Measurements from ENCODE around the gene BST1. TPM values are rescaled to one million over a fixed set of nuclear protein-coding genes. Genes with fewer than 3 reads are reported as not detected.

Gene BST1, protein sequence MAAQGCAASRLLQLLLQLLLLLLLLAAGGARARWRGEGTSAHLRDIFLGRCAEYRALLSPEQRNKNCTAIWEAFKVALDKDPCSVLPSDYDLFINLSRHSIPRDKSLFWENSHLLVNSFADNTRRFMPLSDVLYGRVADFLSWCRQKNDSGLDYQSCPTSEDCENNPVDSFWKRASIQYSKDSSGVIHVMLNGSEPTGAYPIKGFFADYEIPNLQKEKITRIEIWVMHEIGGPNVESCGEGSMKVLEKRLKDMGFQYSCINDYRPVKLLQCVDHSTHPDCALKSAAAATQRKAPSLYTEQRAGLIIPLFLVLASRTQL
- total RNA-seq: 19.2 and 23.8 TPM in 2 replicates

- no peak for DNase-seq (ENCODE audit: low read depth, low spot score)
Observed at GRCh38 chr4:15702941-15703403, at the start of gene BST1. Gene BST1 (plus strand): TSS chr4:15703065. CDS start chr4:15703145, 80 bp downstream.

DNA sequence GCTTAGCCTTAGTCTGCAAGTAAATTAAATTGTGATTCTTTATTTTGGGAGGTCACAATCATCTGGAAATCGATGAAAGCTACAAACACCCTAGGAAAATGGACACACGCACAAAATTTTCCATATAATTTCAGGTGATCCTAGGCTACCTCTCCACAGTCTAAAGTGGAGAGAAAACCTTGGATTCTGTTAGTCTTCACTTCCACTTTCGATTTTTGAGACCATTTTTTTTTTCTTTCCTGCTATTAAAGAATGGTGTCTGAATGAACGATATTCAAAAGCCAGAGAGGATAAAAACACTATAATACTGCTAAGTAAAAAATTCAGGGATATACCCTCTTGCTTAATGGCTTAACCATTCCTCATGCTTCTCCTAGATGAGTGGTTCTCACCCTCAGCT lies 49.4 kb upstream of the BST1 start:
- no peak for DNase-seq (ENCODE audit: low read depth, low spot score)

- no peak for DNase-seq (ENCODE audit: low read depth, low spot score)
Observed at GRCh38 chr4:15653864-15654592, 48.8 kb upstream of the BST1 start.

DNA sequence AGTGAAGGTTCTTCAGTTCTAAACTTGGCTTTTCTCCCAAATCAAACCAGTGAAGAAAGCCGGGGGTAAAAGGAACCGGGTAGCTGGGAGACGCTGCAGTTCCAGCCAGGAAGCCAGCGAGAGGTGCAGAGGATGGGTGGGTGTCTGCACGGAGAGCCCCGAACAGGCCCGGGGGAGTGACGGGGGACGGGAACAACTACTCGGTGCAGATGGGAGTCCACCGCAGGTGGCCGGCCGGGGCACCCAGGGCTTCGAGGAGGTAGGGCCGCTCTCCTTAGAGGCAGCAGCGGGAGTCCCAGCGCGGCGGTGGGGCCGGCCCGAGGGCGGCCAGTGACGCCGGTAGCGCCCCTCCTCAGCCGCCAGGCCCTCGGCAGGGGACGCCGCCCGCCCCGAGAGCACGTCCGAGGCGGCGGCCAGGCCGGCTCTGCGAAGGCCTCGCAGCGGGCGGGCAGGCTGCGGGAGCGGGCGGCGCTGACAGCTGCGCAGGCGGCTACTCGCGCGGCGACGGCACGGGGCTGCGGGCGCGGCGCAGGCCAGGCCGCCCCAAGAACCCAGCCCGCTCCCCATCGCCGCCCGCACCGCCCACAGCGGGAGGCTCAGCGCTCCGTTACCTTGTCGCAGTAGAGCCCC lies 48.2 kb upstream of the BST1 start:
- no peak for DNase-seq (ENCODE audit: low read depth, low spot score)

GRCh38 chr4:15655223-15656037 lies 47.4 kb upstream of the BST1 start, which contains the start of gene FBXL5:
Gene FBXL5 (minus strand): TSS chr4:15655357. CDS start chr4:15655287, 70 bp downstream.
- peak; percentile 48 for DNase-seq (ENCODE audit: low read depth, low spot score)

DNA sequence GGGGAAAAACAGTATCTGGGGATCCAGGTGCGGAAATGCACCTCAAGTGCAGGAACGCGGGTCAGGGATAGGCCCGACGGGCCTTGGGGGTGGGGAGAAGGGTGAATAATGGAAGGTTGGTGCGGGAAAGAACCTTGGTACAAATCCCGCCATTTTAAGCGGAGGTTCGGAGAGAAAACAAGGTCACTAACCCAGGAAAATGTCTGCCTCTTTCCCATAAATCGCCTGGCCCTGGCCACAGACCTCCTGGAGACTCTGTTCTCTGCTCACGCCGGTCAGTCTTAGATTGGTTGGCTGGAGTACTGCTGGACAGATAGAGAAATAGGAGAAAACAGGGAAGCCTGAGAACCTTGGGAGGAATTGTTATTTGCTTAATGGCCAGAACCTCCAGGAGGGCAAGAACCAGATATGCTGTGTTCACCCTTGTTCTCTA lies 46.8 kb upstream of the BST1 start:
- no peak for DNase-seq (ENCODE audit: low read depth, low spot score)

DNA sequence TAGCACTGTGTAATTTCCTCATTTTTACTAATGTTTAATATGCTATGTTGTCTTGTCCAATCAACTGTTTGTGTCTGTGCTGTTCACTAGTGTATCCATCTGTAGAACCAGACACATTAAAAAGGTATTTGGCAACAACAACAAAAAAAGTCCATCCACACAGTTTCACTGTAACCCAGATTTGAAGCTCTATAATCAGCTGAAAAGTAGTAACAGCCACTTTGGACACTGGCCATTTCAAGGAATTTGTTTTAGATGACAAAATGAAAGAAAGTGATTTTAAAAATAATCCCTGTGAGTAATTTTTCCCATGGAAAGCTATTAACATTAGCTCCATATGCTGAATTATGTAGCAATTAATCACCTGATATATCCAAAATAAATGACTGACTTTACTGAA lies 45.5 kb upstream of the BST1 start:
- DNase-seq (ENCODE audit: low read depth, low spot score): no peak

DNA sequence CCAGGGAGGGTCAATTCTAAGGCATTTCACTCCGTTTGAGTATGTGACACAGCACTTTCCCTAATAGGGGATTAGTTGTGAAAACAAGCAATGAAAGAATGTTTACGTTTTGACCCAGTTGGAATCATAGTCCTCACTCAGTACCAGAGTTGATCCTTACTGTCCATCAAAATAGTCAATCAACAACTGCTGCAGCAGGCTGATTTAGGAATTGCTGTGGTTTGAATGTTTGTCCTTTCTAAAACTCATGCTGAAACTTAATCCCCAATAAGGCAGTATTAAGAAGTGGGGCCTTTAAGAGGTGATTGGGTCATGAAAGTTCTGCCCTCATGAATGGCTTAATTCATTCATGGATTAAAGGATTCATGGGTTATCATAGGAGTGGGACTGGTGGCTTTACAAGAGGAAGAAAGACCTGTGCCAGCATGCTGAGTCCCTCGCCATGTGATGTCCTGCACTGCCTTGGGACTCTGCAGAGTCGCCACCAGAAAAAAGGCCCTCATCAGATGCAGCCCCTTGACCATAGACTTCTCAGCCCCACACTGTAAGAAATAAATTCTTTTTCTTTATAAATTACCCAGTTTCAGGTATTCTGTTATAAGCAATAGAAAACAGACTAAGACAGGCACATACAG lies 44.6 kb upstream of the BST1 start:
- no peak for DNase-seq (ENCODE audit: low read depth, low spot score)

DNA sequence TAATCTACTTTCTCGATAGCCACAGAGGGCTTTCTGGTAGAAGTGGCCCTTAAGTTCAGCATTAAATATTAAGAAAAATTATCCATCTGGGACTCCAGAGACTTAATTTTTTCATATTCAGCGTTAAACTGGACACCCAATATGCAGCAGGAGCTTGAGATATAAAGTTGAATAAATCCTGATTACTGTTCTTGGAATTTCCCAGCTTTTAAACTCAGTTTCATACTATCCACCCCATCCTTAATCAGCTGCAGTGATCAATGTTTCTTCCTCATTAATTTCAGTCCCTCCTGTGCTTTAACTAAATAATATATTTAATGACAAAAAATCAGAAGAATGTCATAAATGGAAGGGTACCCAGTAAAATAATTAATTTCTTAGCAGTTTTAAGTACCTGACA lies 44.1 kb upstream of the BST1 start:
- no peak for DNase-seq (ENCODE audit: low read depth, low spot score)

- DNase-seq (ENCODE audit: low read depth, low spot score): no peak
Observed at GRCh38 chr4:15659768-15660570, 42.9 kb upstream of the BST1 start.

DNA sequence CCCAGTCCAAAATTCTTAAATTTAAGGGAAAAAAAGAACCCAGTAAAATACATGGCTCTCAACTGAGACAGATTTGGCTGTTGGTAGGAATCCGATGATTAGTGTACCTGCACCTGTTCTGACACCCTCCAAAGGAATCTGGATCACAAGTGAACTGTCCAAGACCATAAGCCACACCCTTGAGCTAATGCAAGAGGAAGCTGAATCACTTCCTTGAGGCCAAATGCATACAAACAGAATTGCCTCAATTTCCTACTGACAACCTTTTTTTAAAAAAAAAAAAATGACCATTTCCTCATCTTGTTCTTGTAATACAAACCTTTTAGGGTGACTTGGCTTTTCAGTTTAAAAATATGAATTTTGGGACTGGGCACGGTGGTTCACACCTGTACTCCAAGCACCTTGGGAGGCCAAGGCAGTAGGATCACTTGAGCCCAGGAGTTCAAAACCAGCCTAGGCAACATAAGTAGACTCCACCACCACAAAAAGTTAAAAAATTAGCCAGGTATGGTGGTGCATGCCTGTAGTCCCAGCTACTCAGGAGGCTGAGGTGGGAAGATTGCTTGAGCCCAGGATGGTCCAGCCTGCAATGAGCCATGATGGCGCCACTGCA lies 37.0 kb upstream of the BST1 start:
- peak; percentile 63 for DNase-seq (ENCODE audit: low read depth, low spot score)

DNA sequence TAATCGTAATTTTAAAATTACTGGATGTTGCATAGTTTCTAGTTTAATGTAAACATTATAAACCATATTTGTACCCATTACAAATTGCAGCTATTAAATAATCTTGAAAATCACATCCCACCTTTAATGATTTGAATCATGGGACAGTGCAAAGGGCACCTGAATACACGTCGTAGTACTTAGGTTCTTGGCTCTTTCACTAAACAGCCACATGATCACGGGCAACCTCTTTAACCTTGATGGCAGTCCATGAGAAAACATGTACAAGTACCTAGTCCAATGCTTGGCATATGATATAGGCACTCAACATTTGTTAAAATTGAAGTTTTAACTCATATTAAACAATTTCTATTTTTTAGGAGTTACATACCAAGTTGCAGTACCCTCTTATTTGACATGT lies 35.9 kb upstream of the BST1 start:
- no peak for DNase-seq (ENCODE audit: low read depth, low spot score)

DNA sequence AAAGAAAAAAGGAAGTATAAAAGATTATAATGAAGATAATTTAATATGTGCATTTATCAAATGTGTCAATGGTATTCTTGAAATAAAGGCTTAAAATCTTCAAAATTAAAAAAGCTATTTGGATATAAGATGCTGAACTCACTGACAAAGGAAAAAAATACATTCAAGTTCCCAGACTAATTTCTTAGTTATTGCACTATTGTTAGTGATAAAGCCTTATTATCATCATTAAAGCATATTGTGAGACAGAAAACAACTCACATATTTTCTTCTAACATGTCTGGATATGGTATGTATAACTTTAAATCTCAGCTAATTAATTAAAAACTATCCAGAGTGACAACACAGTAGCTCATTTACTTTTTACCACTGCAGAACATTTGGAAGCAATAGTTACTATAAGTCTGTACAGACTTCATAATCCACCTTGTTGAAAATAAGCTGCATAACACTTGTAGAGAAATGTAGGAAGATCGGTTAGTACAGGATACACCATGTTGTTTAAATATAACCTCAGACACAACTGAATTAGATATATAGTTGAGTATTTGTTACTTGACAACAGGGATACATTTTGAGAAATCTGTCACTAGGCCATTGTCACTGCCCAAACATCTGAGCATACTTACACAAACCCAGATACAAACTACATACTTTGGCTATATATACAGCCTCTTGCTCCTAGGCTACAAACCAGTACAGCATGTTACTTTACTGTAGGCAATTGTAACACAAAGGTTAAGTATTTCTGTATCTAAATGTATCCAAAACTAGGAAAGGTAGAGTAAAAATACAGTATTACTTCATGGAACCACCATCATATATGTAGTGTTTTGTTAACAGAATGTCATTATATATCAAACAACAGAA lies 34.1 kb upstream of the BST1 start:
- no peak for DNase-seq (ENCODE audit: low read depth, low spot score)

DNA sequence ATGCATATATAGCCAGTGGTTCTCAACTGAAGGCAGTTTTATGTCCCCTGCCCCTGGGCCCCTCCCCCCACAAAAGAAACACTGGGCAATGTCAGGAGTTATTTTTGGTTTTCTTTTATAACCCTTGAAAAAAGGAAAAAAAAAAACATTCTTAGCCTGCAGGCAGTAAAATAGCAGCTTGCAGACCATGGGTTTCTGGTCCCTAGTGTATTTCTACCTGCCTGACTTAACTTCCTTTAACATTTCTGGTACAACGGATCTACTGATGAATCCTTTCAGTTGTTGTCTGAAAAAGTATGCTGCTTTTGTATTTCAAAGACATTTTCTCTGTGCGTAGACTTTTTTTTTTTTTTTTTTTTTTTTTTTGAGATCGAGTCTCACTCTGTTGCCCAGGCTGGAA lies 32.3 kb upstream of the BST1 start:
- no peak for DNase-seq (ENCODE audit: low read depth, low spot score)

GRCh38 chr4:15672101-15672500 lies 30.8 kb upstream of the BST1 start:
- no peak for DNase-seq (ENCODE audit: low read depth, low spot score)

DNA sequence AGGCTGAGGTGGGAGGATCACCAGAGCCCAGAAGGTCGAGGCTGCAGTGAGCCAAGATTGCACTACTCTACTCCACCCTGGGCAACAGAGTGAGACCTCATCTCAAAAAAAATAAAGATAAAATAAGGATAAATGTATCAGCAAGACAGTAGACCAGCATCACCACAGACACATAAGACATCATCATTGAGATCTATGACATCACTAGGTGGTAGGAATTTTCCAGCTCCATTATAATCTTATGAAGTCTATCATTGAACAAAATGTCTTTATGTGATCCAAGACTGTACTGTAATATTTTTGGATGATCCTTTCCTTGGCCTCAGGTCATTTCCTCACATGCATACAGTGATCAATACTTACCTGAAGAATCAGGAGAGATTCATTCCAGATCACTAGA lies 29.5 kb upstream of the BST1 start:
- DNase-seq (ENCODE audit: low read depth, low spot score): no peak

DNA sequence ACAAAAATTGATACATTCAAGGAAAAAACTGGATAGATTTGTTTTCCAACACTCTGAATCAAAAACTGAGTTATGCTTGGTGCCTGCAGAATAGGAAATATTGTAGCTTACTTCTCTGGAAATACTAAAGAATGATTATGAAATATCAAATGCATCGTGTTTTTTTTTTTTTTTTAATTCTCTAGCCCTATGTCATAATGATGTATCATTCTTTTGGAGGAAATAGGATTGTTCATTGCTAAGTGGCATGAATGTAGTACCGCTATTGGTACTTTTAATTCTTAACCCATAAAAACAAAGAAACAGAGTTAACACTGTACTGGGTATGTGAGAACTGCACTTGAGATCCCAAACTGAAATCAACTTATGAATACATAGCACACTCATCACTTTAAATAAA lies 28.8 kb upstream of the BST1 start:
- no peak for DNase-seq (ENCODE audit: low read depth, low spot score)

DNA sequence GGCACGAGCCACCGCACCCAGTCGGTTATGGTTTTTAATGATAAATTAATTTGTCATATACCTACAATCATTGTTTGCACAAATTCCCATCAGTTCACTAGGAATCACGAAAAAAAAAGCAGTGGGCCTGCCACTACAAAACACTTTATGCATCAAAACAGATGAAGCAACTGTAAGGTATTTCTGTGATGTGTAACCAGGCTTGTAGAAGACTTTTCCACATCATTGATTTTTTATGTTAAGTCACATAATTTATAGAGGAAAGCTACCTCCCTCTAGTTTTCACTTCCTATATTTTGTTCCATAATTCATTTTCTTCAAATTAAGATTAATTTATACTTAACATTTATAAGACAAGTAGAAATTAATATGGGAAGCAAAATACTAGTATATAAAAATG lies 27.9 kb upstream of the BST1 start:
- no peak for DNase-seq (ENCODE audit: low read depth, low spot score)

DNA sequence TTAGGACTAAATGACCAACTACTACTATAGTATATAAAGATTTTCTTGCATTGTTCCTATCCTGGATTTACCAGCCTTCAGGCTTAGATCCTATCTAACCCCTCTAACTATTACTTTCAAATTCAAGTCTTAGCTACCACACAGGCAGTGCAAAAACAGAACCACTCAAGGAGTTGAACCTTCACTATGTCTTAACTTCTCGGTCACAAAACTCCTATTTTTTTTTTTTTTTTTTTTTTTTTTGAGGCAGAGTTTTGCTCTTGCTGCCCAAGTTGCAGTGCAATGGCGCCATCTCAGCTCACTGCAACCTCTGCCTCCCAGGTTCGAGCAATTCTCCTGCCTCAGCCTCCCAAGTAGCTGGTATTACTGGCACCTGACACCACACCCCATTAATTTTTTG lies 27.5 kb upstream of the BST1 start:
- no peak for DNase-seq (ENCODE audit: low read depth, low spot score)
